Activated CD4-positive, CD25-positive, alpha-beta regulatory T cell (primary cell): Measurements from ENCODE around the gene GCHFR.

Experiments
- DNase-seq, 4 experiments: peaks; one replicate each; lab custom pipeline; 2025; lab: John Stamatoyannopoulos, UW

The GCHFR gene

GRCh38 chr15:40754883-40755811, 8.7 kb upstream of the GCHFR start, which contains the start of gene RMDN3:
Gene RMDN3 (minus strand): TSS chr15:40755254. CDS start chr15:40754783, 471 bp downstream.
- peak; percentile 87 to 92 (median 91) for DNase-seq

GRCh38 chr15:40755812-40756208, 8.1 kb upstream of the GCHFR start:
- DNase-seq, result no peak

- DNase-seq, result no peak
Measured at GRCh38 chr15:40756938-40757337, 6.9 kb upstream of the GCHFR start.

GRCh38 chr15:40759961-40760360, 3.9 kb upstream of the GCHFR start:
- no peak for DNase-seq

DNA sequence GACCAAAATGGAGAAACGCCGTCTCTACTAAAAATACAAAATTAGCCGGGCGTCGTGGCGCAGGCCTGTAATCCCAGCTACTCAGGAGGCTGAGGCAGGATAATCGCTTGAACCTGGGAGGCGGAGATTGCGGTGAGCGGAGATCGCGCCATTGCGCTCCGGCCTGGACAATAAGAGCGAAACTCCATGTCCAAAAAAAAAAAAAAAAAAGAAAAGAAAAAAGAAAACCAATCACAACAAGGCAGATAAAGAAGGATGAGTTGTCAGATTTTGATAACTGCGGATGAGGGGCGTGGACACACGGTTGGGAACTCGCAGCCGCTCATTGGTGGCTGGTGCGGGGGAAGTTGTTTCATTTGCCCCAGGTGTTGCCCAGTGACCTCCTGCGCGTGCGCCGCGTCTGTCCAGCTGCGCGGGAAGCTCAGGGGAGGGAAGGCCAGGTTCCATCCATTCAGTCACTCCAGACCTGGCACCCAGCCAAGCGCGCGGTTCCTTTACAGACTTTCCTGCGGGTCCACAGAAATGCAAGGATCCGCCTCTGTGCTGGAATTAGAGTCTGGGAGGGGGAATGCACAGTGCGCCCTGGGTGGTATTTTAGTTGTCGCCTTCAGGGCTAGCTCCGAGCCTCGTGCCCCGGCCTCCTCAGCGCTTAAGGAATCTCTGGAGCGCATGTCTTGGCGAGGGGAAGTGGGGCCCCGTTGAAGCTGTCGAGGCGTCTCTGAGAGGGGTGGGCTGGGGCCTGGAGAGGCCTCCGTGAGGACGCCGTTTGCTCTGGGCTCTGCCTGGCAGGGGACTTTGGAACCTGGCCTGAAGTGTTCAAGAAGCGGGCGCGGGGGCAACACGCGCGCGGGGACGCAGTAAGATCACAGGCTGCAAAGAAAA, 708 bp upstream of the GCHFR start:
- peak in 2 of 4 experiments; percentile 13 to 44 for DNase-seq

DNA sequence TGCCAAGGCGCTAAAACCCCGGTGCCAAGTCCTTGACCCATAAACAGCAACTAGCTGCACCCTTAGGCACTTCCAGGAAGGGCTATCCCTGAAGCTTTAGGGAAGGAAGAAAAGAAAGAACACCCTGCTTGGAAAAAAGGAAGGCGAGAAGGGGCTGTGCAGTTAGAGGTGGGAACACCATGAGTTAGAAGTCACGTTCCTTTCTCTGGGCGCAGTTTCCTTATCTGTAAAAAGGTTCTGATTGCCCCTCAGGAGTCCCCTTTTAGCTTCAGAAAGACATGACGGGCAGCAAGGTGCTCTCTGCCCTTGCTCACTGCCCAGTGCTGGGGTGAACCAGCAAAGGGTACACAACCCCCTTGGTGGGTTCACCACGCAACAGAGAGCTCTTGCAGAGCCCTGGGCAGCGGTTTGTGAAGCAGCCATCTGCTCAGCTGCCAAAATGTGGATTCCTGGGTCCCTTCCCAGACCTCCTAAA, 798 bp downstream of the GCHFR start:
- DNase-seq, result no peak

DNA sequence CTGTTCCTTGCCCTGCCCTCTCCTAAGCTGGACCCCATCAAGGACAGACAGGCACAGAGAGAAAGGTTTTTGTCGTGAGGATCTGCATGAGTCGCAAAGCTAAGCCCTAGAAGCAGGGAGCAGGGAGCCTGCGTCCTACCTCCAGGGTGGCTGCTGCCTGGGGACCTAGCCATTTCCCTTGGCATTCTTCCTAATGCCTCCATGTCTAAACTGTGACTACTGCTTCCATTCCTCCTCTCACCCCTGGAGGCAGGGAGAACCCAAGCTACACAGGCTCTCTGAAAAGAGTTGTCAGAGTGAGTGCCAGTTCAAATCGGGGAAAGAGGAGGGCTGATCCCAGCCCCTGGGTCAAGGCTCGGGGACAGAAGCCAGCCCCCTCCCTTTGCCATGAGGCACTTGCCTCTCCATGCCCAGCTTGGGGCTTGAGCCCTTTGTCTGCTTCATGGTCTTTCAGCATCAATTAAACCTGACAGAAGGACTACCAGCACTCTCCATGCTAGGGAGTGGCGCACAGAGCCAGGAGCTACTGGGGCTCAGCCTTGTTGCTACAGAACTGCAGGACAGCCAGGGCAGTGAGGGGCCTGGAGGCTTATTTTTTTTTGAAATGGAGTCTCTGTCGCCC, 2.4 kb downstream of the GCHFR start:
- DNase-seq, result no peak

GRCh38 chr15:40766906-40767837, 3.3 kb downstream of the GCHFR start:
- no peak for DNase-seq

GRCh38 chr15:40767838-40768500, 4.1 kb downstream of the GCHFR start:
- DNase-seq, result no peak

DNA sequence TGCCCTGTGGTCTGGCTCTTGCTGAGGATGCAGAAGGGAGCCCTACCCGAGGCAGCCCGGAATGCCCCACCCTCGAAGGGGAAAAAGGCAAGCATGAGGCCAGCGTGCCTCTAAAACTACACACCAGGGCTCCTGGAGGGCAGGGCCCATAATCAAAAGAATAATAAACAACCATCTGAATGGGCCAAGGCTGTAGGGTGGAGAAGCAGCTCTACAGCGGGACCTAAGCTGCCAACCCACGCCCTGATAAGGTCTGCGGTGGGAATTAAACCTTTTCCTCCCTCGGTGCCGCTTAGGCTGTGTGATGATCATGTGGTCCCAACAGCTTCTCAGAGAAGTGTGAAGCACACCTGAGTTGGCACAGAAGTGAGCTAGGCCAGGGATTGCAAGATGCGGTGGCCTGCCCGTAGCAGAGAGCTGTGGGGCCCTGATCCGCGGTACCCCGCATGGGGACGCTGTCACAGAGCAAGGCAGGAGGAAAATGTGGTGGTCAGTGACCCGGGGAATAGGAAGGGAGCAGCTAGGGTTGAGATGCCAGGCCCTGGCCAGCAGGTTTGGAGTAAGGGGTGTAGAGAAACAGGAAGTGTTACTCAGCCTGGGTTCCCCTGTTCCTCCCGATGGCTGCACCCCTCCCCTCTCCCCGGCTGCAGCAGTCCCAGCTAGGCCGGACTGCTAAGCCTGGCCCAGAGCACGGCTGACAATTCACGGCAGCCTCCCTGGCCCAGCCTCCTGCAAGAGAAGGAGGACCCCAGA, 4.8 kb downstream of the GCHFR start:
- DNase-seq, result no peak

GRCh38 chr15:40769274-40770146, 5.6 kb downstream of the GCHFR start, which contains the start of gene C15orf62:
Gene C15orf62 (plus strand): TSS chr15:40769980. CDS start chr15:40770496, 516 bp downstream.
- peak; percentile 22 to 44 (median 32) for DNase-seq

GRCh38 chr15:40770147-40770721, 6.4 kb downstream of the GCHFR start:
- no peak for DNase-seq

DNA sequence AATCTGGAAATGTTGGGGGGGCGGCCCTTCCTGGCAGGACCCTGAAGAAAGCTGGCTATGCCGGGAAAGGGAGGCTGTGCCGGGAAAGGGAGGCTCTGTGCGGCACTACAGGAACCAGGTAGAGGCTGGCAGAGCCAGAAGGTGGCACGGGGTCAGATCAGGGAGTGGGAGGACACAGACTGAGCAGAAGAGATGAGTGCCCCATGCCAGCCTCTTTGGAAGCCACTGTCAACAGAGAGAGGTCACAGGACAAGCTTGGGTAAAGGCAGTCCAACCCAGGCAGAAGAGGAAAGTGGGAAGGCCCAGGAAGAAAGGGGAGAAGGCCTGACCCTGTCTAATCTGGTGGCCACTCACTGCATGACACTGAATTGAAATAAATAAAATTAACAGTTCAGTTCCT, 7.4 kb downstream of the GCHFR start:
- DNase-seq, result no peak

DNA sequence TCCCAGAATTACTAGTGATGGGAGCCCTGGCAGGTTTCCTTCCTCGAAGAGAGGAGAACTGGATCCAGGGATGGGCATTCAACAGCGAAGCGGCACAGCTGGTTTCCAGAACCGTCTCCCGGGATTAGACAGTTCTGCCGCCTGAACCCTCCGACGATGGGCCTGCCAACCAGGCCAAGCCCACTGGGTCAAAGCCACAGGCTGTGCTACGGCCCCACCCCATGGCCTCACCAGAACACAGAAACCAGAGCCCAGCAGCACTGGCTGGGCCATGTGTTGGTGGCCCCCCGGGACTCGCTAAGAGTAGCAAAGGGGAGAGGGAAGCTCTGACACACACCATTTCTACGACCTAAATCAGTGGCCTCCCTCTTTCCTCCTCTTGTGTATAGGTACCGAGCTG, 8.1 kb downstream of the GCHFR start:
- DNase-seq, result no peak

- DNase-seq, result no peak
Measured at GRCh38 chr15:40773496-40773895, 9.6 kb downstream of the GCHFR start.

GRCh38 chr15:40773902-40774301, 10.0 kb downstream of the GCHFR start:
- DNase-seq, result no peak

GRCh38 chr15:40775007-40775406, 11.1 kb downstream of the GCHFR start:
- no peak for DNase-seq
